Lower lobe of right lung (tissue), 2 donors: ENCODE data around the gene NSG1. TPM values are rescaled to one million over a fixed set of nuclear protein-coding genes. Genes with fewer than 3 reads are reported as not detected.

Source experiments
- ATAC-seq, 2 donors: fragments of 200-7000 bp; cut with Tn5 transposase; one replicate each; pipeline ENCODE4 v1.9.1; 2020 to 2022; ENCODE audit warnings: mild to moderate bottlenecking in 2 of 2, moderate library complexity in 2 of 2
- DNase-seq: peaks from one replicate; pipeline ENCODE4 v3.0.0-alpha.2; 2020
- H3K27ac ChIP-seq: fragments of 200-600 bp; one replicate; pipeline ENCODE4 v1.8.0; 2022
- H3K27me3 ChIP-seq: fragments of 200-600 bp; one replicate; pipeline ENCODE4 v1.8.0; 2022; ENCODE audit warnings: low read depth
- H3K36me3 ChIP-seq: fragments of 200-600 bp; one replicate; pipeline ENCODE4 v1.8.0; 2022; ENCODE audit warnings: mild to moderate bottlenecking
- H3K4me1 ChIP-seq: fragments of 200-600 bp; one replicate; pipeline ENCODE4 v1.8.0; 2022
- H3K4me3 ChIP-seq: fragments of 200-600 bp; one replicate; pipeline ENCODE4 v1.8.0; 2022; ENCODE audit warnings: mild to moderate bottlenecking
- H3K9me3 ChIP-seq: fragments of 200-600 bp; one replicate; pipeline ENCODE4 v1.8.0; 2022
- CTCF ChIP-seq: fragments of 200-600 bp; IDR thresholded peaks from one replicate; pipeline ENCODE4 v1.8.0; 2022; ENCODE audit warnings: antibody characterized with exemption, mild to moderate bottlenecking
- intact Hi-C: fragments of 100-400 bp; cut with DNase I; formaldehyde crosslinking; loops from one replicate; pipeline ENCODE4 v1.11.0; 2022
- total RNA-seq: library from RNA; stranded (reverse); fragmentation: NEBNext Ultra II Directional; extraction: Animal tissue kit (Norgen Biotek cat#: 25700); gene quantifications from one replicate; pipeline ENCODE4 v1.2.1, GENCODE V29; 2021
- donor health status: DM: no; HTN: yes; CAD: no; lungs with severe emphysema.

NSG1 gene
- total RNA-seq, 1 donor from 2014 or later: 0.50 TPM

GRCh38 chr4:4425119-4425690 is 38.3 kb downstream of the NSG1 start:
- Histone ChIP-seq H3K4me1 (no peaks in the 10 kb centered on the region), H3K9me3 (no peaks in the 10 kb centered on the region), H3K27ac (no peak overlapping the region), H3K36me3 (peaks cover 91% of the 10 kb centered on the region), H3K27me3 (no peaks in the 10 kb centered on the region), H3K4me3 (no peak overlapping the region)
- intact Hi-C loops: no loop called here
- ATAC-seq (no peak), DNase-seq (no peak)
- no peak for TF ChIP-seq CTCF

- no peak for TF ChIP-seq CTCF
- no peak overlapping the region for H3K27ac ChIP-seq
- DNase-seq: no peak
- no peak overlapping the region for H3K4me3 ChIP-seq
- H3K9me3 ChIP-seq: no peaks in the 10 kb centered on the region
- H3K36me3 ChIP-seq: peaks cover 86% of the 10 kb centered on the region
- intact Hi-C loops: no loop called here
- no peaks in the 10 kb centered on the region for H3K27me3 ChIP-seq
- no peaks in the 10 kb centered on the region for H3K4me1 ChIP-seq
- no peak for ATAC-seq
Observed at GRCh38 chr4:4425696-4426095, 38.8 kb downstream of the NSG1 start.

GRCh38 chr4:4426511-4427120 is 39.7 kb downstream of the NSG1 start:
- H3K4me1 ChIP-seq: no peaks in the 10 kb centered on the region
- intact Hi-C loops: no loop called here
- H3K27ac ChIP-seq: no peak overlapping the region
- H3K36me3 ChIP-seq: peaks cover 78% of the 10 kb centered on the region
- TF ChIP-seq CTCF: no peak
- no peak overlapping the region for H3K4me3 ChIP-seq
- DNase-seq: no peak
- ATAC-seq: no peak
- no peaks in the 10 kb centered on the region for H3K9me3 ChIP-seq
- H3K27me3 ChIP-seq: no peaks in the 10 kb centered on the region

GRCh38 chr4:4427121-4427870 is 40.4 kb downstream of the NSG1 start:
- H3K27ac ChIP-seq: no peak overlapping the region
- TF ChIP-seq CTCF: no peak
- H3K27me3 ChIP-seq: no peaks in the 10 kb centered on the region
- H3K36me3 ChIP-seq: peaks cover 76% of the 10 kb centered on the region
- H3K4me3 ChIP-seq: no peak overlapping the region
- no peak for DNase-seq
- no peaks in the 10 kb centered on the region for H3K9me3 ChIP-seq
- ATAC-seq: no peak
- intact Hi-C loops: no loop called here
- no peaks in the 10 kb centered on the region for H3K4me1 ChIP-seq

GRCh38 chr4:4427886-4428285 is 41.0 kb downstream of the NSG1 start:
- no peak for ATAC-seq
- peaks cover 76% of the 10 kb centered on the region for H3K36me3 ChIP-seq
- TF ChIP-seq CTCF: no peak
- intact Hi-C loops: no loop called here
- no peaks in the 10 kb centered on the region for H3K4me1 ChIP-seq
- H3K27me3 ChIP-seq: no peaks in the 10 kb centered on the region
- DNase-seq: no peak
- no peak overlapping the region for H3K4me3 ChIP-seq
- no peaks in the 10 kb centered on the region for H3K9me3 ChIP-seq
- no peak overlapping the region for H3K27ac ChIP-seq
